Activated CD4-positive, alpha-beta T cell treated with anti-CD3 and anti-CD28 coated beads, Interleukin-2, amount 50 U/mL, for 4 hours (primary cell): ENCODE data around the gene NCKAP5L.

Experiments used
- DNase-seq, 2 experiments: peaks; one replicate each; pipeline ENCODE4 v3.0.0-alpha.2; 2020

Gene NCKAP5L

DNA sequence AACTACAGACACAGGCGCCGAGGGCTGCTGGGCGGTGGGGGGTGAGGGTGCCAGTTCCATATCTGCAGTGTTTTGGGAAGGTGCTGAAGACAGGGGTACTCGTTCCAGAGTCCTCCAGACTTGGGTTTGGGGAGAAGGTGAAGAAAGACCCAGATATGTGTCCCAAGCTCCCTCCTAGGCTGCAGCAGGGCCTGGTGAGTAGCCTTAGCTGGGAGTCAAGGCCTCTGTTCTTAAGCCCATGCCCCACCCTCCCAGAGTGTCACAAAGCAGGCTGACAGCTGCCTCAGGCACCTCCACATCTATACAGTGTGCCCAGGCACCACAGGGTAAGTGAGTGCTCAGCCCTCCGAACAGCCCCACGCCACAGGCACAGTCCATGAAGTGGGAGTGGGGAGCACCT is 4.3 kb downstream of the NCKAP5L start:
- DNase-seq = no peak

- no peak for DNase-seq
These were observed 4.9 kb downstream of the NCKAP5L start for GRCh38 chr12:49823350-49823749.

DNA sequence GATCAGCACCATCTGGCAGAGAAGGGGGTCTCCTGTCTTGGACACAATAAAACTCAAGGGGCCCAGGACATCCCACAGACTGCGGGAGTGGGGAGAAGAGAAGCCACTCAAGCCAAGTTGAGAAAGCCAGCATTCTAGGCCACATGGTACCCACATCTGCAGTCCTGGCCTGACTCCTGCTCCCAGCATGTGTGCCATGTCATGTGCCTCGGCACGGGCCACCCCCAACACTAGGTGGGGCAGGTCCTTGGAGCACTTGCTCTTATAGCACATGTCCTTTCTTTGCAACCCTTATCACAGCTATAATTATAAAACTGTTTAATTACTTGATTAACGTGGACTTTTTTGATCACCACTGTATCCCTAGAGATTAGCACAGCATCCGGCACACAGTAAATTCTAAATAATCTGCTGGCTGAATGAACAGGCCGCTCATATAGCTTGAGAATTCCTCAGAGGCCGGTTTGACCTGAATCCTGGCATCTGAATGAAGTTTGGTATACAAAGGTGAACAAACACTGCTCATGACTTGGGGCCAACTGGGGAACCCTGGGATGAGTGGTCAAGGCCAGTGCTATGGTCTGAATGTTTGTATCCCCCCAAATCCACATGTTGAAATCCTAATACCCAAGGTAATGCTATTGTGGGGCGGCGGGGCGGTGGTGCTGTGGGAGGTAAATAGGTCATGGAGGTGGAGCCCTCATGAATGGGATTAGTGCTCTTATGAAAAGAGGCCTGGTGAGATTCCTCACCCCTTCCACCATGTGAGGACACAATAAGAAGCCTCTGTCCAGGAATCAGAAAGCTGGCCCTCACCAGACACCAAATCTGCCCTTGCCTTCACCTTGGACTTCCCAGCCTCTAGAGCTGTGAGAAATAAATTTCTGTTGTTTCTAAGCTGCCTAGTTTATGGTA is 6.6 kb downstream of the NCKAP5L start:
- DNase-seq = no peak

DNA sequence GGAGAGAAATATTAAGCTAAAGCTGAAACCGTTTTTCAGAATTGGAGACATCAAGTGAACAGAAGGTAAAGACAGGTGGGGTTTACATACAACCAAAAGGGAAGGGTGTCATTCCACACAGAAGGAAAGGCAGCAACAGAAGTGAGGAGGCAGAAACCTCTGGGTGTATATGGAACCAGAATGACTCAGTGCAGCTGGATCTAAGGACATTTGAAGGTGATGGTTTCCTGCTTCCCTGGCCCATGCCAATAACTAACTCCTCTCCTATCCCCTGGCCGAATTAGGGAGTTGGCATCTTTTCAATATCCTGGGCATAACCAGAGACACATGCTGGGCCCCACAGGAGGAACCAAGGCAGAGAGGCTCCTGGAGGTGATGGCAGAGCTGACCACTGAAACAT is 8.4 kb downstream of the NCKAP5L start:
- DNase-seq = no peak

- DNase-seq = no peak
These were observed 9.8 kb downstream of the NCKAP5L start for GRCh38 chr12:49818241-49818895.

DNA sequence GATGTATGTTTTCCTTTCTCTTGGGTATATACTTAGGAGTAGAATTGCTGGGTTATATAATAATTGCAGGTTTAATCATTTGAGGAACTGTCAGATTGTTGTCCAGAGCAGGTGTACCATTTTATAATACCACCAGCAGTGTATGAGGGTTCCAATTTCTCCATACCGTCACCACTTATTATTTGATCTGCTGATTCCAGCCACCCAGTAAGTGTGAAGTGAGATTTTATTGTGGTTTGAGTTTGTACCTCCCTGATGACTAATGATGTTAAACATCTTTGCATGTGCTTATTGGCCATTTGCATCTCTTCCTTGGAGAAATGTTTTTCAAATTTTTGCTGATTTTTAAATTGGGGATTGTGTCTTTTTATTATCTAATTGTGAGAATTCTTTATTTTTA is 15.1 kb downstream of the NCKAP5L start:
- no peak for DNase-seq

DNA sequence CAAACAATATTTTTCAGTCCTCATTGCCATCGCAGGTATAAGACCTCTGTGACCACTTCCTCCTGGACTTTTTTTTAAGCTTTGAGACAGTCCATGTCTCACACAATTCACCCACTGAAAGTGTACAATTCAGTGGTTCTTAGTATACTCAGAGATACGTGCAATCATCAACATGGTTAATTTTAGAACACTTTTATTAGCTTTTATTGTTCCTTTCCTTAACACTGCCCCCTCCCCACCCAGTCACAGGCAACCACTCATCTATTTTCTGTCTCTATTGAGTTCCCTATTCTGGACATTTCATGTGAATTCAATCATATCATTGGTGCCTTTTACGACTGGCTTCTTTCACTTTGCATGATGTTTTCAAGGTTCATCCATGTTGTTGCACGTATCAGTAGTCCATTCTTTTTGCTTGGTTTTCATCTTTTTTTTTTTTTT is 16.2 kb downstream of the NCKAP5L start:
- DNase-seq = no peak

GRCh38 chr12:49811136-49811535 is 17.1 kb downstream of the NCKAP5L start:
- DNase-seq = no peak

GRCh38 chr12:49809906-49810389 is 18.3 kb downstream of the NCKAP5L start:
- no peak for DNase-seq

DNA sequence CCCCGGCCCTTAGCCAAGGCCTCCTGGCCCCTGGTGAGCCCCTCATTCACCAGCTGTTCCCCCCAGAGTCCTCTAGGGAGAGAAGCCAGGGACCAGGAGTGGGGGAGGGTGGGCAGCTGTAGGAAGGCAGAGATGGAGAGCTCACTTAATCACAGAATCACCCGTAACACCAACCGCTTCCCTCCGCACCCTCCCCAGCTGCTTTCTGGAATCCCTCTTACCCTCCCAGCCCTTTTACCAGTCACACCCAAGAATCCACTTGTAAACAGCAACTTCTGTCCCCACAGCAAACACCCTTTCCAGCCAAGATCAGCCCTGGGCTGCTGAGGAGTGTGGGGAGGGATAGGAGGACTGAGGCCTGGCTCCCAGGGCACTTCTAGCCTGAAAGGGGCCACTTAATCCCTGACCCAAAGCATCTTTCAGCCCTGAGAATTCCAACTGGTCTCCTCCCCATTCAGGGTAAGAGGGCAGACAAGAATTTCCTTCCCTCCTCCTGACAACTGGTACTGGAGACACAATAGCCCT is 18.8 kb downstream of the NCKAP5L start:
- DNase-seq = no peak

- no peak for DNase-seq
These were observed 19.4 kb downstream of the NCKAP5L start for GRCh38 chr12:49808686-49809380.

DNA sequence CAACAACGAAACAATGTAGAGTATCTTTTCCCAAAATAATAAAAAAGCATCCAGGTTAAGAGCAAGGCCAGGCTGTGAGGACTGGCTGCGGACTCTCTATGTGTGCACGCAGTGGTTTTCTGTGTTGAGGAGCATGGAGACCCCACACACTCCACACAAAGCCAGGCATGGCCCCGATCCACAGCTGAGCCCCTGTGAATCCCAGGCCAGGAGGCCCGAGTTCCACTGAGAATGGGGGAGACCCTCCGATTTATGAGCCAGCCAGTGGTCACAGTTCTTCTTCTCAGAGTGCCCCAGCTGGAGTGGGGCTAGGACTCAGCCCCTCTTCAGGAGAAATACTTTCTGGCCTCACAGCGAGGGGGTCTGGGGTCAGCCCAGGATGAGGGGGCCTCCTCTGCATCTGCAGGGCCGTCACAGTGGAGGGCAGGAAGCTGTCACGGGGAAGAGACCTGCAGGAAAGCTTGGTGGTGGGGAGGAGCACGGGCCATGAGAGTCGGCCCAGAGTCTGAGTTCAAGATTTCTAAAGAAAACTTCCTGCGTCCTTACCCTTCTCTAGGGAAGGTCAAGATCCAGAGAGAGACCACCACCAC is 20.1 kb downstream of the NCKAP5L start:
- DNase-seq = no peak

DNA sequence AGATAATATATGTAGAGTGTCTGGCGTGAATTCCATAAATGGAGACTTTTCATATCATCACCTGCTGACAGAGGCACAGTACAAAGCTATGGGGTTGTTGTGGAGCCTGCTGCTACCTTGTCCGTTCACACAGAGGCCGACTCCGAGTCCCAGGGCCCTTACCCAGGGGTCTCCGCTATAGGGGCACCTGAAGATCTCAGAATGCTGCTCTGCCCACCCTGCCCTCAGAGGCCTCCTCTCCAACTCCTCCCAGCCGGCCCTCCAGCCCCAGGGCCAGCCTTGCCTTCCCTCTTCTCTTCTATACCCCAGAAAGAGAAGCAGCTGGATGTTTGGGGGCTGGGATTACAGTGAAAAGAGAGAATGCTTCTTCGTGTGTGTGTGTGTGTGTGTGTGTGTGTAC is 21.3 kb downstream of the NCKAP5L start:
- DNase-seq = no peak

GRCh38 chr12:49806321-49806813 is 21.8 kb downstream of the NCKAP5L start:
- DNase-seq = no peak

DNA sequence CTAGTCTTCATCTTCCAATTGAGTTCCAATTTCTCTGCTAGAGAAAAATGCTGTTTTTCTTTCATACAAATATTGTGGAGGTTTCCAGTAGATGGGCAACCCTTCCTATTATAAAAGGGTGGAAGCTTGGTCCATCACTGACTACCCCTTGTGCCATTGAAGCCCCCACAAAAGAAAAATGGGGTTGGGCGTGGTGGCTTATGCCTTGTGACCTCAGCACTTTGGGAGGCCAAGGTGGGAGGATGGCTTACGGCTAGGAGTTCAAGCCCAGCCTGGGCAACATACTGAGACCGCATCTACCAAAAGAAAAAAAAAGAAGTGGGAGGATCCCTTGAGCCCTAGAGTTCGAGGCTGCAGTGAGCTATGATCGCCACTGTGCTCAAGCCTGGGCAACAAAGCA is 22.8 kb downstream of the NCKAP5L start:
- no peak for DNase-seq

DNA sequence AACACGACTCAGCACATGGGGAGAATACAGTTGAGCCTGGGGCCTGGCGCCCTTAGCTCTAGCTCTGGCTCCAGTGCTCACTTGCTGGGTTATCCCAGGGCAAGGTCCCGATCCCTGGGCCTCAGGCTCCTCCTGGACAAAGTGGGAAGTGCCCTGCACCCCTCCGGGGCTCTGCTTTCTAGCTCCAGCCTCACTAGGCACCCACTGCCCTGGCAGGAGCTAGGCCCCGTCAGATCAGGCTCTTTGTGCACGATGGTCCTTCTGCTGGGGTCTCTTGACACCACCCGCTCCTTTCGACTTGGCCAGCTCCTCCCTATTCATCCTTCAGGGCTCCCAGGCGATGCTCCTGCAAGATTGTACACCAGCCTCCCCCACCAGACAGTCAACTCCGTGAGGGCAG is 23.4 kb downstream of the NCKAP5L start:
- DNase-seq = no peak

DNA sequence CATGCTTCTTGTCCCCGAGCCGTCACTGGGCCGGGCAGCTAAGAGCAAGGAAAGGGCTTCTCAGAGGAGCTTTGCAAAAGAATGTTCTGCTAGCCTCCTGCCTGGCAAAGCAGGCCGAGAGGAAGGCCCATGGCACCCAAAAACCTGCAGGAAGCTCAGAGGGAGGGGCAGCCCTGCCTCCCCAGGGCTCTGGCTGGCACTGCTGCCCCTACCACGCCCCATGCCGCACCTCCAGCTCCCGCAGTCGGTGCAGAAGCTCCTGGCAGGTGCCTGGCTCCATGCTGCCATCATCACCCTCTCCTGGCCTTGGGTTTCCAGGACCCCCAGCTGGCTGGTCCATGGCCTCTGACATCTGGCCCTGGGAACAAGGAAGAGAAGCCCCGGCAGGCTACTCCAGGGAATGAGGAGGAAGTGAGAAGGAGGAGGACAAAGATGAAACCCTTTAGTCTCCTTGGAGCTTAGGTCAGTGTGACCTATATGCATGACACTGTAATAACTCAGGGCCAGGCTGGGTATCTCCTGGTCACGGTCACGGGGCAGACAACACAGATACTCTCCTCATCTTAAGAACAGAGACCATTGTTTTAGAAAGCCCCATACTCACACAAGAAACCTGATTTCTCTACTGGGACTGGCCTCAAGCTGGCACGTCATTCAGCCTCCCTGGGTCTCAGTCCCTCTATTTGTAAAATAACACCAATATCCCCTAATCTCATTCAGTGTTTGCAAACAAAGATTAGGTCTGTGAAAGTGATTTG is 24.3 kb downstream of the NCKAP5L start:
- DNase-seq = no peak

- no peak for DNase-seq
These were observed 26.8 kb downstream of the NCKAP5L start for GRCh38 chr12:49801141-49802063.

- no peak for DNase-seq
These were observed 27.6 kb downstream of the NCKAP5L start for GRCh38 chr12:49800421-49801140.

GRCh38 chr12:49798934-49799333 is 29.3 kb downstream of the NCKAP5L start:
- DNase-seq = no peak
